H1 (cell line): ENCODE measurements around the gene PPP1R3F. TPM values are rescaled to one million over a fixed set of nuclear protein-coding genes. Genes with fewer than 3 reads are reported as not detected.

ENCODE experiments used
- BCL11A ChIP-seq, 2 experiments: IDR thresholded peaks; one replicate each; pipeline ENCODE4 v1.6.1; 2011; ENCODE audit warnings: low read depth in 2 of 2, low read length in 2 of 2, mild to moderate bottlenecking in 2 of 2
- HDAC2 ChIP-seq, 2 experiments: fragments of 300-600 bp in 1 of 2; sonication (generic) in 1 of 2; IDR thresholded peaks; 2 replicates each; pipeline ENCODE4 v1.6.1; 2011 to 2012; ENCODE audit warnings: low read depth in 2 of 2, low read length in 2 of 2, mild to moderate bottlenecking in 2 of 2, moderate library complexity in 2 of 2, borderline replicate concordance in 1 of 2, inconsistent platforms in 1 of 2
- SP2 ChIP-seq: IDR thresholded peaks from 2 replicates; pipeline ENCODE4 v1.6.1; 2012; ENCODE audit warnings: mild to moderate bottlenecking, low read length, inconsistent platforms
- polyA plus RNA-seq, 7 experiments: library from polyadenylated mRNA; depleted of rRNA in 3 of 7; stranded (reverse) in 5 of 7; unstranded in 2 of 7; fragments of >200 nt in 5 of 7; fragments of 200-250 nt in 2 of 7; gene quantifications; 1 replicate in 5 of 7; 2 replicates in 1 of 7; 4 replicates in 1 of 7; pipeline versions ENCODE4 v1.2.1 to v1.2.3, GENCODE V29; 2011 to 2013; ENCODE audit warnings: missing spikeins in 2 of 7, mixed read lengths in 2 of 7
- total RNA-seq: library from RNA; stranded (reverse); fragmentation: NEBNext Ultra II Directional; extraction: Animal tissue kit (Norgen Biotek cat#: 25700); gene quantifications from 2 replicates; pipeline ENCODE4 v1.2.1, GENCODE V29; 2021

The PPP1R3F gene
- total and polyA plus RNA-seq, 2 of the 8 experiments (the other 6 are each of a cell fraction or from before 2014, with no cell fraction given) = 5.1 to 6.8 TPM

- TF ChIP-seq SP2 (no peak), BCL11A (IDR thresholded peaks at IDR 0.05; ENCODE audit: low read depth in 2 of 2, low read length in 2 of 2) (no peak), HDAC2 (IDR thresholded peaks at IDR 0.05; ENCODE audit: borderline replicate concordance in 1 of 2, low read depth in 2 of 2, low read length in 2 of 2) (no peak)
Observed at GRCh38 chrX:49228185-49228584, 41.4 kb upstream of the PPP1R3F start (continued).
